HEK293T (cell line): ENCODE measurements around the gene SMPX.

Experiments
- ARNT ChIP-seq: fragments of 450-650 bp; IDR thresholded peaks from 2 replicates; pipeline ENCODE4 v1.6.1; 2017; ENCODE audit warnings: mild to moderate bottlenecking
- FOXK2 ChIP-seq: fragments of 450-650 bp; IDR thresholded peaks from 2 replicates; pipeline ENCODE4 v1.6.1; 2016; ENCODE audit warnings: mild to moderate bottlenecking
- FOXM1 ChIP-seq: fragments of 450-650 bp; IDR thresholded peaks from 2 replicates; pipeline ENCODE4 v1.6.1; 2017; ENCODE audit warnings: mild to moderate bottlenecking, borderline replicate concordance
- SP1 ChIP-seq: fragments of 450-650 bp; IDR thresholded peaks from 2 replicates; pipeline ENCODE4 v1.6.1; 2017
- SUZ12 ChIP-seq: fragments of 450-650 bp; IDR thresholded peaks from 2 replicates; pipeline ENCODE4 v1.6.1; 2016; ENCODE audit warnings: mild to moderate bottlenecking

DNA sequence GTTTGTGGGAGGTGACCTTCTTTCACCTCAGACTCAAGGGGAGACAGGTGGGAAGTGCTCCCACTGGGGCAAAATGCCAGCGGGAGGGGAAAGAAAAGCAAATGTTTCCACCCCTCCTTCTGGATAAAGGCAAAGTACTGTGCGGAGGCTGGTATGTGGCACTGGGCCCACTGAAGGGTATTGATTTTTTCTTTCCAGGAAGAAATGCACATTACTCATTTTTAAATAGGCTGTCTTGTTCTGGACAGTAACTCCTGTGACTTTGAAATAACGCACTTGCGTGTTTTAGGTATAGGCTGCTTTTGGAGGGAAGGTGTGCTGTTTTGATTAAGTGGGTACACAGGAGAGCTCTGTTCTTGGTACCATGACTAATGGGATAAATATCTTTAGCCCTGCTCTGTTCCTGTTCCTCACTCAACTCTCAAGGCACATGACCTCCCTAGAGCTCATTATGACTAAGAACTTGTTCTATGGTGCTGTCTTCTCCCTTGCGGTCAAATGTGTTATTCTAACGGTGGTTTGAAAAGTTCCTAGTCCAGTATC, 40.8 kb upstream of the SMPX start:
- no peak for TF ChIP-seq FOXM1
- no peak for TF ChIP-seq FOXK2
- no peak for TF ChIP-seq SUZ12
- no peak for TF ChIP-seq ARNT
- TF ChIP-seq SP1: no peak
